ENCODE data around the gene ACOXL.
A peak's percentile ranks its signal among the peaks of the same experiment; 100 is the strongest.
"Not testable (repeated sequence)": the region's sequence is repeated elsewhere in the genome, so short reads cannot be mapped to it uniquely, and the experiment has no call there.

ACOXL gene

GRCh38 chr2:110829413-110830146 is 97.2 kb downstream of the ACOXL start:
- no peak for DNase-seq (ENCODE audit: low spot score)

- no peak for DNase-seq (ENCODE audit: low spot score)
Measured at GRCh38 chr2:110832740-110833139, 100.4 kb downstream of the ACOXL start.

- no peak for DNase-seq (ENCODE audit: low spot score)
Measured at GRCh38 chr2:110834134-110834827, 101.9 kb downstream of the ACOXL start.

GRCh38 chr2:110836671-110837070 is 104.3 kb downstream of the ACOXL start:
- DNase-seq (ENCODE audit: low spot score): no peak

- DNase-seq (ENCODE audit: low spot score): no peak
Measured at GRCh38 chr2:110837446-110838409, 105.4 kb downstream of the ACOXL start.

GRCh38 chr2:110838657-110839384 is 106.4 kb downstream of the ACOXL start:
- no peak for DNase-seq (ENCODE audit: low spot score)

GRCh38 chr2:110840508-110840907 is 108.1 kb downstream of the ACOXL start:
- DNase-seq (ENCODE audit: low spot score): no peak

GRCh38 chr2:110842048-110842447 is 109.7 kb downstream of the ACOXL start:
- DNase-seq (ENCODE audit: low spot score): no peak

GRCh38 chr2:110843496-110843895 is 111.1 kb downstream of the ACOXL start:
- DNase-seq (ENCODE audit: low spot score): no peak

GRCh38 chr2:110843959-110844510 is 111.7 kb downstream of the ACOXL start:
- no peak for DNase-seq (ENCODE audit: low spot score)

- DNase-seq (ENCODE audit: low spot score): no peak
Measured at GRCh38 chr2:110847651-110848050, 115.3 kb downstream of the ACOXL start.

GRCh38 chr2:110848071-110848470 is 115.7 kb downstream of the ACOXL start:
- DNase-seq (ENCODE audit: low spot score): no peak

GRCh38 chr2:110848519-110849030 is 116.2 kb downstream of the ACOXL start:
- DNase-seq (ENCODE audit: low spot score): no peak

- DNase-seq (ENCODE audit: low spot score): no peak
Measured at GRCh38 chr2:110851531-110851930, 119.2 kb downstream of the ACOXL start.

- DNase-seq (ENCODE audit: low spot score): no peak
Measured at GRCh38 chr2:110852051-110852450, 119.7 kb downstream of the ACOXL start.

GRCh38 chr2:110852541-110853263 is 120.3 kb downstream of the ACOXL start:
- peak; percentile 57 for DNase-seq (ENCODE audit: low spot score)

- peak; percentile 63 for DNase-seq (ENCODE audit: low spot score)
Measured at GRCh38 chr2:110853516-110853915, 121.1 kb downstream of the ACOXL start.

- no peak for DNase-seq (ENCODE audit: low spot score)
Measured at GRCh38 chr2:110853948-110854347, 121.6 kb downstream of the ACOXL start.

- DNase-seq (ENCODE audit: low spot score): no peak
Measured at GRCh38 chr2:110854355-110855081, 122.1 kb downstream of the ACOXL start.

GRCh38 chr2:110855841-110856240 is 123.5 kb downstream of the ACOXL start:
- DNase-seq (ENCODE audit: low spot score): not testable (repeated sequence)

All from CD4-positive, alpha-beta T cell treated with Interleukin-15 for 4 hours (primary cell).